Measurements from ENCODE around the gene VTA1.

Gene VTA1

GRCh38 chr6:142266060-142266459, 119.0 kb downstream of the VTA1 start:
- Histone ChIP-seq H3K36me3 (ENCODE audit: insufficient read depth, low read length) (no peaks in the 10 kb centered on the region), H2AFZ (ENCODE audit: low read length) (no peak overlapping the region), H3K27me3 (ENCODE audit: insufficient read depth, low read length, poor library complexity, severe bottlenecking) (no peaks in the 10 kb centered on the region), H3K9me2 (replicated peaks; ENCODE audit: low read depth, low read length) (no peaks in the 10 kb centered on the region), H3K4me3 (ENCODE audit: low read length, poor library complexity, severe bottlenecking) (no peak overlapping the region), H3F3A (ENCODE audit: low read depth) (no peaks in the 10 kb centered on the region), H3K4me1 (ENCODE audit: insufficient read depth, low read length, poor library complexity, severe bottlenecking) (no peaks in the 10 kb centered on the region), H3K9me3 (ENCODE audit: insufficient read depth, low read depth, low read length) (no peaks in the 10 kb centered on the region), H3K4me2 (ENCODE audit: low read depth, low read length, poor library complexity, severe bottlenecking) (no peak overlapping the region), H3K9ac (ENCODE audit: low read depth, low read length, poor library complexity, severe bottlenecking) (no peak overlapping the region), H3K79me2 (ENCODE audit: insufficient read depth, low read length) (no peaks in the 10 kb centered on the region), H4K20me1 (ENCODE audit: insufficient read depth, low read length, poor library complexity, severe bottlenecking) (no peaks in the 10 kb centered on the region)
- TF ChIP-seq CTCF (conservative IDR thresholded peaks at IDR 0.05; ENCODE audit: low read length): no peak
- TF ChIP-seq EZH2phosphoT487 (IDR thresholded peaks at IDR 0.05; ENCODE audit: borderline replicate concordance): no peak

GRCh38 chr6:142271476-142271875, 124.4 kb downstream of the VTA1 start:
- Histone ChIP-seq H4K20me1 (ENCODE audit: insufficient read depth, low read length, poor library complexity, severe bottlenecking) (no peaks in the 10 kb centered on the region), H3K4me1 (ENCODE audit: insufficient read depth, low read length, poor library complexity, severe bottlenecking) (no peaks in the 10 kb centered on the region), H3K9ac (ENCODE audit: low read depth, low read length, poor library complexity, severe bottlenecking) (no peak overlapping the region), H3K4me3 (ENCODE audit: low read length, poor library complexity, severe bottlenecking) (no peak overlapping the region), H3K79me2 (ENCODE audit: insufficient read depth, low read length) (no peaks in the 10 kb centered on the region), H3F3A (ENCODE audit: low read depth) (no peaks in the 10 kb centered on the region), H3K4me2 (ENCODE audit: low read depth, low read length, poor library complexity, severe bottlenecking) (no peak overlapping the region), H2AFZ (ENCODE audit: low read length) (no peak overlapping the region), H3K9me3 (ENCODE audit: insufficient read depth, low read depth, low read length) (no peaks in the 10 kb centered on the region), H3K36me3 (ENCODE audit: insufficient read depth, low read length) (no peaks in the 10 kb centered on the region), H3K9me2 (replicated peaks; ENCODE audit: low read depth, low read length) (no peaks in the 10 kb centered on the region), H3K27me3 (ENCODE audit: insufficient read depth, low read length, poor library complexity, severe bottlenecking) (no peaks in the 10 kb centered on the region)
- TF ChIP-seq CTCF (conservative IDR thresholded peaks at IDR 0.05; ENCODE audit: low read length) (no peak), EZH2phosphoT487 (IDR thresholded peaks at IDR 0.05; ENCODE audit: borderline replicate concordance) (no peak)
